GM12892 (cell line): ENCODE data around the gene NRXN2.
"Not testable (repeated sequence)": the region's sequence is repeated elsewhere in the genome, so short reads cannot be mapped to it uniquely, and the experiment has no call there.

Experiments
- DNase-seq: peaks from one replicate; pipeline ENCODE4 v3.0.0; 2011; ENCODE audit not compliant: insufficient read length
- FAIRE-seq: peaks from 2 replicates; lab custom pipeline; 2011; peaks lifted over from hg19 to GRCh38; lab: Jason Lieb, UNC
- POLR2A ChIP-seq: IDR thresholded peaks from 2 replicates; pipeline ENCODE4 v1.6.1; 2011; ENCODE audit warnings: low read depth, low read length, control low read depth
- POLR2AphosphoS5 ChIP-seq: IDR thresholded peaks from 2 replicates; pipeline ENCODE4 v1.6.1; 2011; ENCODE audit warnings: low read depth, low read length, control low read depth
- TAF1 ChIP-seq: IDR thresholded peaks from 2 replicates; pipeline ENCODE4 v1.6.1; 2011; ENCODE audit warnings: low read depth, mild to moderate bottlenecking, control low read depth, low read length, borderline replicate concordance

Gene NRXN2

GRCh38 chr11:64675450-64676260 lies 47.3 kb downstream of the NRXN2 start:
- no peak for DNase-seq
- TF ChIP-seq POLR2AphosphoS5 (no peak), POLR2A (no peak), TAF1 (no peak)
- FAIRE-seq, result peak; percentile 63

- DNase-seq (no peak), FAIRE-seq (peak; percentile 78)
- TF ChIP-seq TAF1 (no peak), POLR2AphosphoS5 (no peak), POLR2A (no peak)
Observed at GRCh38 chr11:64674774-64675173, 48.2 kb downstream of the NRXN2 start.

- DNase-seq (no peak), FAIRE-seq (no peak)
- TF ChIP-seq POLR2A (no peak), POLR2AphosphoS5 (no peak), TAF1 (no peak)
Observed at GRCh38 chr11:64673279-64673678, 49.7 kb downstream of the NRXN2 start.

- TF ChIP-seq TAF1, result no peak
- no peak for TF ChIP-seq POLR2A
- no peak for TF ChIP-seq POLR2AphosphoS5
- DNase-seq (no peak), FAIRE-seq (peak; percentile 85)
Observed at GRCh38 chr11:64672875-64673274, 50.1 kb downstream of the NRXN2 start.

- DNase-seq (no peak), FAIRE-seq (no peak)
- no peak for TF ChIP-seq POLR2AphosphoS5
- TF ChIP-seq TAF1, result no peak
- TF ChIP-seq POLR2A, result no peak
Observed at GRCh38 chr11:64670975-64671374, 52.0 kb downstream of the NRXN2 start.

GRCh38 chr11:64667154-64667745 lies 55.7 kb downstream of the NRXN2 start:
- DNase-seq (no peak), FAIRE-seq (no peak)
- no peak for TF ChIP-seq POLR2A
- TF ChIP-seq TAF1, result no peak
- no peak for TF ChIP-seq POLR2AphosphoS5

GRCh38 chr11:64665411-64665821 lies 57.6 kb downstream of the NRXN2 start:
- no peak for FAIRE-seq

GRCh38 chr11:64664236-64664870 lies 58.6 kb downstream of the NRXN2 start:
- DNase-seq, FAIRE-seq: not testable (repeated sequence)

More at GRCh38 chr11:64665411-64665821, 57.6 kb downstream of the NRXN2 start:
- no peak for DNase-seq
- TF ChIP-seq TAF1 (no peak), POLR2AphosphoS5 (no peak), POLR2A (no peak)

- TF ChIP-seq TAF1 (no peak), POLR2AphosphoS5 (no peak), POLR2A (no peak)
- DNase-seq (no peak), FAIRE-seq (no peak)
Observed at GRCh38 chr11:64663656-64664055, 59.3 kb downstream of the NRXN2 start.

- FAIRE-seq, result no peak
- no peak for DNase-seq
- TF ChIP-seq POLR2AphosphoS5, result no peak
- TF ChIP-seq POLR2A, result no peak
Observed at GRCh38 chr11:64661614-64662013, 61.4 kb downstream of the NRXN2 start.

GRCh38 chr11:64661146-64661545 lies 61.9 kb downstream of the NRXN2 start:
- DNase-seq (no peak), FAIRE-seq (no peak)
- TF ChIP-seq POLR2AphosphoS5, result no peak
- TF ChIP-seq POLR2A, result no peak
- TF ChIP-seq TAF1, result no peak

- DNase-seq, result no peak
- no peak for FAIRE-seq
- TF ChIP-seq POLR2A (no peak), POLR2AphosphoS5 (no peak), TAF1 (no peak)
Observed at GRCh38 chr11:64660706-64661105, 62.3 kb downstream of the NRXN2 start.
